Measurements from ENCODE around the gene RUVBL2.
"Not testable (repeated sequence)": the region's sequence is repeated elsewhere in the genome, so short reads cannot be mapped to it uniquely, and the experiment has no call there.

The RUVBL2 gene

DNA sequence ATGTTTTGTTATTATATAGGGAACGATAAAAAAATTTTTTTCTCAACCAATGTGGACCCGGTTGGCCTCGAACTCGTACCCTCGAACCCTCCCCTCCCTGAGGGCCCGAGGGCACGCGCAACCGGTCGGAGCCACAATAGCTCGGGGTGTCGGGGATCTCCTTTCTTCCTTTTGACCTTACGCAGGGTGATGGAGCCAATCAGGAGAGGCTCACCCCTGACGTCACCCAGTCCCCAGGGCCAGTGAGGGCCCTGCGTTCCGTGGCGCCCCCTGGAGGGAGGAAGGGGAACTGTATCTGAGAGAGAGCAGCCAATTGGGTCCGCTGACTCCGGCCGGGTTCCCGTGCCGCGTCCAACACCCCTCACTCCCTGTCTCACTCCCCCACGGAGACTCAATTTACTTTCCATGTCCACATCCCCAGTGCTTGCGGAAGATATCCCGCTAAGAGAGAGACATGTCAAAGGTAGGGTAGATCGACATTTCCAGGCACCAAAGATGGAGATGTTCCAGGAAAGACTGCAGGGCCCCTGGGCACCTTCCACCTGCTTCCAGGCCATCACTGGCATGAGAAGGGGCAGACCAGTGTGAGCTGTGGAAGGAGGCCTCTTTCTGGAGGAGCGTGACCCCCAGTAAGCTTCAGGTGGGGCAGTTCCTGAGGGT is 38.1 kb downstream of the RUVBL2 start, which contains the start of gene CGB2:
Gene CGB2 (plus strand): TSS at position 249 of the 660 bp plus-strand sequence. CDS start 206 bp downstream, at position 455.
- not testable (repeated sequence) for FAIRE-seq; DNase-seq (ENCODE audit: insufficient read length, low spot score)
- TF ChIP-seq, protein P1, sequence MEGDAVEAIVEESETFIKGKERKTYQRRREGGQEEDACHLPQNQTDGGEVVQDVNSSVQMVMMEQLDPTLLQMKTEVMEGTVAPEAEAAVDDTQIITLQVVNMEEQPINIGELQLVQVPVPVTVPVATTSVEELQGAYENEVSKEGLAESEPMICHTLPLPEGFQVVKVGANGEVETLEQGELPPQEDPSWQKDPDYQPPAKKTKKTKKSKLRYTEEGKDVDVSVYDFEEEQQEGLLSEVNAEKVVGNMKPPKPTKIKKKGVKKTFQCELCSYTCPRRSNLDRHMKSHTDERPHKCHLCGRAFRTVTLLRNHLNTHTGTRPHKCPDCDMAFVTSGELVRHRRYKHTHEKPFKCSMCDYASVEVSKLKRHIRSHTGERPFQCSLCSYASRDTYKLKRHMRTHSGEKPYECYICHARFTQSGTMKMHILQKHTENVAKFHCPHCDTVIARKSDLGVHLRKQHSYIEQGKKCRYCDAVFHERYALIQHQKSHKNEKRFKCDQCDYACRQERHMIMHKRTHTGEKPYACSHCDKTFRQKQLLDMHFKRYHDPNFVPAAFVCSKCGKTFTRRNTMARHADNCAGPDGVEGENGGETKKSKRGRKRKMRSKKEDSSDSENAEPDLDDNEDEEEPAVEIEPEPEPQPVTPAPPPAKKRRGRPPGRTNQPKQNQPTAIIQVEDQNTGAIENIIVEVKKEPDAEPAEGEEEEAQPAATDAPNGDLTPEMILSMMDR (IDR thresholded peaks at IDR 0.05; ENCODE audit: insufficient read depth, missing control alignments), result peak; percentile 5

DNA sequence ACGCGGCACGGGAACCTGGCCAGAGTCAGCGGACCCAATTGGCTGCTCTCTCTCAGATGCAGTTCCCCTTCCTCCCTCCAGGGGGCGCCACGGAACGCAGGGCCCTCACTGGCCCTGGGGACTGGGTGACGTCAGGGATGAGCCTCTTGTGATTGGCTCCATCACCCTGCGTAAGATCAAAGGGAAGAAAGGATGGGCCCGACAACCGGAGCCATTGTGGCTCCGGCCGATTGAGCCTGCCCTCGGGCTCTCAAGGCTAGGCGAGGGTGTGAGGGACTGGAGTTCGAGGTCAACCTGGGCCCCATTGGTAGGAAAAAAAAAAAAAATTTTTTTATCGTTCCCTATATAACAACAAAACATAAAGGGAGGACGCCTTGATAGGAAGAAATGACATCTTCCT is 43.1 kb downstream of the RUVBL2 start, which contains the start of gene CGB1:
Gene CGB1 (minus strand): TSS at position 81 of the 400 bp plus-strand sequence. CDS start 184 bp downstream, outside the sequence.
- TF ChIP-seq, protein P1 (IDR thresholded peaks at IDR 0.05; ENCODE audit: insufficient read depth, missing control alignments), result peak; percentile 29
- not testable (repeated sequence) for DNase-seq (ENCODE audit: insufficient read length, low spot score); FAIRE-seq

DNA sequence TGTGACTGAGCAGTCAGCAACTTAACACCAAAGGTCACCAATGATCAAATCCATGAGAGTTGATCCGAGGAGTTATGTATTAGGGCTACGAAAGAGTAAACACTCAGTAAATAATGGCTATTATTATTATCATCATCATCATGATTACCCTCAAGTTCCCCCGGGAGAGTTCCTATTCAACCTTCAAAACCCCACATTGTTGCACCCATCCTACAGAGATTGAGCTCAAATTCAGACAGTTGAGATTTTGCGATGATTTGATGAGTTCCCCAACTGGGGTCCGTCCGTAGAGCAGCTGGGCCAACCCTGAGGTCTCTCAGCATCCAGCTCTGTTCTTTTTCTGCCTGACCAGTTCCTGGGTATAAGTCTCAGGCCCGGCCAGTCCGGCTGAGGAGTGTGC is 44.4 kb downstream of the RUVBL2 start:
- DNase-seq (ENCODE audit: insufficient read length, low spot score); FAIRE-seq: not testable (repeated sequence)

DNA sequence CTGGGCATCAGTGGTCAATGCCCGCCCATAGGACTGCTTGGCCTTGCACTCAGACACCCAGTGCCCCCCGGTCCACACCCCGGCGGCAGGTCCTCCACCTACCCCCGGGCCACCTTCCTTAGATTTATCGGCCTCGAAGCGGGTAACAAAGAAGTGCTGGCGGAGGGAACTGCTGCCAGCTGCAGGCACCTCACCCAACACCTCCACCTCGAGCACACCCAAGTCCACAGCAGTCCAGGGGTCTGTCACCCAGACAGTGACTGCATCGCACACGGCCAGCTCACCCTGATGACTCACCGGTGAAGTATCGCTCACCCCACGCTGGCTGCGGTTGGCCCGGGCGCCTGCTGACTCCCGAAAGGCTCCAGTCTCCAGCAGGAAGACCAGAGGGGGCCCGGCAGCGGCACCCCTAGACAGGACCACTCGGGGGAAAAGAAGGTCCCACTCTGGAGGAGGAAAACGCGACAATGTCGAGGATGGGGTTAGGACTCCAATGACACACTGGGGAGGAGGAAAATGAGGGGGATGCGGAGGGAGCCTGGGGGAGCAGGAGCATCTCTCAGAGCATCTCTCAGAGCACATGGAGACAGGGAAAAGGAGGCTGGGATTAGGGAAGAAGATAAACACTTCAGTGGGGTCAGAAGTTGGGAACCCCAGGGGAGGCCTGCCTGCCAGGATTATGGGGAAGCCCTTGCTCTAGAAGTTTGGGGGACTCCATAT is 45.0 kb downstream of the RUVBL2 start:
- DNase-seq (ENCODE audit: insufficient read length, low spot score); FAIRE-seq: not testable (repeated sequence)

DNA sequence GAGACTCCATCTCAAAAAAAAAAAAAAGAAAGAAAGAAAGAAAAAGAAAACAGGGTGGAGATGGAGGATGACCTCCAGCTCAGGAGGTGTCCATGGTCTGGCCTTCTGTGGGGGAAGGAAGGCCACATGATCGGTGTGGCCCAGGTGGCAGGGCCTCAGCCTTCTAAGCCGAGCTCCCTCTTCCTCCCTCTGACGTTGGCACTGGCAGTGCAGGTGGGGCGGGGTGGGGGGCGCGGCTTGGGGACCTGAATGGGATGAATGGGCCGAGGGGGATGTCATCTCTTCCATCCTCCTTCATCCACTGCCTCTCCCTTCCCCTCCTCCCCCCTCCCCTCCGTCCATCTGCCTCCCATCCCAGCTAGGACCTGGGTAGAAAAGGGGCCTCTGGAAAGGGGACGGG is 46.0 kb downstream of the RUVBL2 start:
- not testable (repeated sequence) for FAIRE-seq; DNase-seq (ENCODE audit: insufficient read length, low spot score)

DNA sequence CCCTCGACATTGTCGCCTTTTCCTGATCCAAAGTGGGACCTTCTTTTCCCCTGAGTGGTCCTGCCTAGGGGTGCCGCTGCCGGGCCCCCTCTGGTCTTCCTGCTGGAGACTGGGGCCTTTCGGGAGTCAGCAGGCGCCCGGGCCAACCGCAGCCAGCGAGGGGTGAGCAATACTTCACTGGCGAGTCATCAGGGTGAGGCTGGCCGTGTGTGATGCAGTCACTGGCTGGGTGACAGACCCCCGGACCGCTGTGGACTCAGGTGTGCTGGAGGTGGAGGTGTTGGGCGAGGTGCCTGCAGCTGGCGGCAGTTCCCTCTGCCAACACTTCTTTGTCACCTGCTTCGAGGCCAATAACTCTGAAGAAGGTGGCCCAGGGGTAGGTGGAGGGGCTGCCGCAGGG is 48.5 kb downstream of the RUVBL2 start:
- DNase-seq (ENCODE audit: insufficient read length, low spot score) (no peak), FAIRE-seq (no peak)
- TF ChIP-seq, protein P1 (IDR thresholded peaks at IDR 0.05; ENCODE audit: insufficient read depth, missing control alignments), result no peak

DNA sequence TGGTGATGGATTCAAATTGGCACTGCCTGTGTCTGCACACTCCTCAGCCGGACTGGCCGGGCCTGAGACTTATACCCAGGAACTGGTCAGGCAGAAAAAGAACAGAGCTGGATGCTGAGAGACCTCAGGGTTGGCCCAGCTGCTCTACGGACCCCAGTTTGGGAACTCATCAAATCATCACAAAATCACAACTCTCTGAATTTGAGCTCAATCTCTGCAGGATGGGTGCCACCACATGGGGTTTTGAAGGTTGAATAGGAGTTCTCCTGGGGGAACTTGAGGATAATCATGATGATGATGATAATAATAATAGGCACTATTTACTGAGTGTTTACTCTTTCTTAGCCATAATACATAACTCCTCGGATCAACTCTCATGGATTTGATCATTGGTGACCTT is 49.0 kb downstream of the RUVBL2 start:
- not testable (repeated sequence) for FAIRE-seq; DNase-seq (ENCODE audit: insufficient read length, low spot score)

DNA sequence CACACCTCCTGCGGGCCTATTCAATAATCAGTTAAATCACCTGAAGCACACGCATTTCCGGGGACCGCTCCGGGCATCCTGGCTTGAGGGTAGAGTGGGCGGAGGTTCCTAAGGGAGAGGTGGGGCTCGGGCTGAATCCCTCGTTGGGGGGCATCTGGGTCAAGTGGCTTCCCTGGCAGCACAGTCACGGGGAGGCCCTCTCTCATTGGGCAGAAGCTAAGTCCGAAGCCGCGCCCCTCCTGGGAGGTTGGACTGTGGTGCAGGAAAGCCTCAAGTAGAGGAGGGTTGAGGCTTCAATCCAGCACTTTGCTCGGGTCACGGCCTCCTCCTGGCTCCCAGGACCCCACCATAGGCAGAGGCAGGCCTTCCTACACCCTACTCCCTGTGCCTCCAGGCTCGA is 49.9 kb downstream of the RUVBL2 start, which contains the start of gene CGB5:
Gene CGB5 (plus strand): TSS at position 301 of the 400 bp plus-strand sequence. CDS start 362 bp downstream, outside the sequence.
- not testable (repeated sequence) for DNase-seq (ENCODE audit: insufficient read length, low spot score)

DNA sequence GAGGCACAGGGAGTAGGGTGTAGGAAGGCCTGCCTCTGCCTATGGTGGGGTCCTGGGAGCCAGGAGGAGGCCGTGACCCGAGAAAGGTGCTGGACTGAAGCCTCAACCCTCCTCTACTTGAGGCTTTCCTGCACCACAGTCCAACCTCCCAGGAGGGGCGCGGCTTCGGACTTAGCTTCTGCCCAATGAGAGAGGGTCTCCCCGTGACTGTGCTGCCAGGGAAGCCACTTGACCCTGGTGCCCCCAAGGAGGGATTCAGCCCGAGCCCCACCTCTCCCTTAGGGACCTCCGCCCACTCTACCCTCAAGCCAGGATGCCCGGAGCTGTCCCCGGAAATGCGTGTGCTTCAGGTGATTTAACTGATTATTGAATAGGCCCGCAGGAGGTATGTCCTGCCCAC is 55.3 kb downstream of the RUVBL2 start, which contains the start of gene CGB8:
Gene CGB8 (minus strand): TSS at position 101 of the 400 bp plus-strand sequence. CDS start 372 bp downstream, outside the sequence.
- FAIRE-seq, result not testable (repeated sequence)

More for the DNA sequence above, 49.9 kb downstream of the RUVBL2 start, which contains the start of gene CGB5:
- FAIRE-seq, result not testable (repeated sequence)

DNA sequence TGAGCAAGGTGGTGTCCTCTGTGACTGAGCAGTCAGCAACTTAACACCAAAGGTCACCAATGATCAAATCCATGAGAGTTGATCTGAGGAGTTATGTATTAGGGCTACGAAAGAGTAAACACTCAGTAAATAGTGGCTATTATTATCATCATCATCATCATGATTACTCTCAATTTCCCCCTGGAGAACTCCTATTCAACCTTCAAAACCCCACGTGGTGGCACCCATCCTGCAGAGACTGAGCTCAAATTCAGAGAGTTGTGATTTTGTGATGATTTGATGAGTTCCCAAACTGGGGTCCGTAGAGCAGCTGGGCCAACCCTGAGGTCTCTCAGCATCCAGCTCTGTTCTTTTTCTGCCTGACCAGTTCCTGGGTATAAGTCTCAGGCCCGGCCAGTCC is 56.1 kb downstream of the RUVBL2 start:
- not testable (repeated sequence) for FAIRE-seq

More for the DNA sequence above, 55.3 kb downstream of the RUVBL2 start, which contains the start of gene CGB8:
- DNase-seq (ENCODE audit: insufficient read length, low spot score), result not testable (repeated sequence)

DNA sequence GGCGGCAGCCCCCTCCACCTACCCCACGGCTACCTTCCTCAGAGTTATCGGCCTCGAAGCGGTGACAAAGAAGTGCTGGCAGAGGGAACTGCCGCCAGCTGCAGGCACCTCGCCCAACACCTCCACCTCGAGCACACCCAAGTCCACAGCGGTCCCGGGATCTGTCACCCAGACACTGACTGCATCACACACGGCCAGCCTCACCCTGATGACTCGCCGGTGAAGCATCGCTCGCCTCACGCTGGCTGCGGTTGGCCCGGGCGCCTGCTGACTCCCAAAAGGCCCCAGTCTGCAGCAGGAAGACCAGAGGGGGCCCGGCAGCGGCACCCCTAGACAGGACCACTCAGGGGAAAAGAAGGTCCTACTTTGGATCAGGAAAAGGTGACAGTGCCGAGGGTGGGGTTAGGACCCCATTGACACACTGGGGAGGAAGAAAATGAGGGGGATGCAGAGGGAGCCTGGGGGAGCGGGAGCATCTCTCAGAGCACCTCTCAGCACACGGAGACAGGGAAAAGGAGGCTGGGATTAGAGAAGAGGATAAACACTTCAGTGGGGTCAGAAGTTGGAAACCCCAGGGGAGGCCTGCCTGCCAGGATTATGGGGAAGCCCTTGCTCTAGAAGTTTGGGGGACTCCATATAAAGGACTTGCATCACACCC is 56.8 kb downstream of the RUVBL2 start:
- DNase-seq (ENCODE audit: insufficient read length, low spot score); FAIRE-seq: not testable (repeated sequence)

More for the DNA sequence above, 56.1 kb downstream of the RUVBL2 start:
- not testable (repeated sequence) for DNase-seq (ENCODE audit: insufficient read length, low spot score)

All from D721Med (cell line).